Lower leg skin (tissue), 3 donors: ENCODE results near the gene DBP.

Source experiments
- POLR2A ChIP-seq, 2 donors: fragments of 450-650 bp; IDR thresholded peaks; one replicate each; pipeline ENCODE4 v1.6.1; 2016 to 2017; ENCODE audit warnings: antibody characterized with exemption in 2 of 2, mild to moderate bottlenecking in 1 of 2, moderate library complexity in 1 of 2
- TF ChIP-seq, protein P1 (sequence below), 3 donors: fragments of 450-650 bp; IDR thresholded peaks; one replicate each; pipeline ENCODE4 v1.5.1; 2016; ENCODE audit warnings: antibody characterized with exemption in 3 of 3, mild to moderate bottlenecking in 3 of 3, moderate library complexity in 2 of 3

DNA sequence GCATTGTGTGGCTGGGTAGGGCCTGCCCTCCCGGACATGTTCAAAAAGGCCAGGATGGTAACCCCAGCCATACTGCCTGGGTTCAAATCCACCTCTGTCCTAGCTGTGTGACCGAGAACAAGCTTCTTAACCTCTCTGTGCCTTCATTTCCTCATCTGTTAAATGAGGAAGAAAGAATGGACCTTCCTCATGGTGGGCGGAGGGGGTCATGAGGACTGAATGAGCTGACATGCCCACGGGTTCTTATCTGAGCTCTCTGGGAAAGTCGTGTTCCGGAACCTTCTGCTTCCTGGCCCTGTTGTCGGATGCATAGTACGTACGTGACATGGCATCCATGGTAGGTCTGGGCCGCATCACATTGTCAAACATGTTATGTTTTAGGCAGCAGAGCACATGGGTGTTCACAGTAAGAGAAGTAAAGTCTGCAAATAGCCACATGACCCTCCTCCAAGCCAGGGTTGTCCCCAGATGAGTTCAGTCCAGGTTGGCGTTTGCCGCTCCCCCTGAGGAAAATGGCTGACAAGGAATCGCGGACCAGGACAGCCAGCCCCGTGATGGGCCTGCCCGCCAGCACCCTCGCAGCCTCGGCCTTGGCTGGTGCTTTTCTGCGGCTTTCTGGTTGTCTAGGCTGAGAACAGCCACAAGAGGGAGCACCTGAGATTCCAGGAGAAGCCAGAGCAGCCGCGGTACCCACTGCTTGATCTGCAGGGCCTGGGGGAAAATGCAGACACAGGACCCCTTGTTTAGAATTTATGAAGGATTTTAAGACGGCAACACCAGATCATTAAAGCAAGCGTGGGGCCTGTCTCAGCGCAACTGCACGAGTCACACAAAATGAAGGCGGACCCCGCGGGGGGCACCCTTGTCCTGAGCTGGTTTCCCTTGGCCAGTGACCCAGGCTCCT lies 38.0 kb upstream of the DBP start:
- TF ChIP-seq, protein P1, sequence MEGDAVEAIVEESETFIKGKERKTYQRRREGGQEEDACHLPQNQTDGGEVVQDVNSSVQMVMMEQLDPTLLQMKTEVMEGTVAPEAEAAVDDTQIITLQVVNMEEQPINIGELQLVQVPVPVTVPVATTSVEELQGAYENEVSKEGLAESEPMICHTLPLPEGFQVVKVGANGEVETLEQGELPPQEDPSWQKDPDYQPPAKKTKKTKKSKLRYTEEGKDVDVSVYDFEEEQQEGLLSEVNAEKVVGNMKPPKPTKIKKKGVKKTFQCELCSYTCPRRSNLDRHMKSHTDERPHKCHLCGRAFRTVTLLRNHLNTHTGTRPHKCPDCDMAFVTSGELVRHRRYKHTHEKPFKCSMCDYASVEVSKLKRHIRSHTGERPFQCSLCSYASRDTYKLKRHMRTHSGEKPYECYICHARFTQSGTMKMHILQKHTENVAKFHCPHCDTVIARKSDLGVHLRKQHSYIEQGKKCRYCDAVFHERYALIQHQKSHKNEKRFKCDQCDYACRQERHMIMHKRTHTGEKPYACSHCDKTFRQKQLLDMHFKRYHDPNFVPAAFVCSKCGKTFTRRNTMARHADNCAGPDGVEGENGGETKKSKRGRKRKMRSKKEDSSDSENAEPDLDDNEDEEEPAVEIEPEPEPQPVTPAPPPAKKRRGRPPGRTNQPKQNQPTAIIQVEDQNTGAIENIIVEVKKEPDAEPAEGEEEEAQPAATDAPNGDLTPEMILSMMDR (IDR thresholded peaks at IDR 0.05): no peak
- no peak for TF ChIP-seq POLR2A (IDR thresholded peaks at IDR 0.05)
